ENCODE measurements around the gene SLC38A8. TPM values are rescaled to one million over a fixed set of nuclear protein-coding genes. Genes with fewer than 3 reads are reported as not detected.

Gene SLC38A8
- not detected in 2 replicates for total RNA-seq (ENCODE audit: low replicate concordance)
- long read RNA-seq = 0 reads

GRCh38 chr16:84042308-84042878, at the start of gene SLC38A8:
Gene SLC38A8 (minus strand): TSS chr16:84042795. CDS start chr16:84042157, 638 bp downstream.
- H3K4me1 Mint-ChIP-seq (ENCODE audit: unreplicated experiment) = peaks cover 28% of the 10 kb centered on the region

GRCh38 chr16:84091460-84091859, 48.9 kb upstream of the SLC38A8 start:
- Mint-ChIP-seq H3K4me3 (no peak overlapping the region), H3K36me3 (peaks cover 8% of the 10 kb centered on the region), H3K27ac (no peak overlapping the region), H3K27me3 (no peaks in the 10 kb centered on the region), H3K4me1 (ENCODE audit: unreplicated experiment) (no peaks in the 10 kb centered on the region), H3K9me3 (no peaks in the 10 kb centered on the region)
- no peak for TF ChIP-seq CTCF (conservative IDR thresholded peaks at IDR 0.05)
- DNase-seq (ENCODE audit: extremely low spot score, unreplicated experiment) = peak; percentile 39

More at GRCh38 chr16:84042308-84042878, at the start of gene SLC38A8:
- Mint-ChIP-seq H3K27ac (peak within 1 kb of the TSS; percentile 40), H3K27me3 (peaks cover 18% of the 10 kb centered on the region), H3K4me3 (no peak within 1 kb of the TSS), H3K36me3 (no peaks in the 10 kb centered on the region), H3K9me3 (no peaks in the 10 kb centered on the region)
- TF ChIP-seq CTCF (conservative IDR thresholded peaks at IDR 0.05) = no peak
- no peak for DNase-seq (ENCODE audit: extremely low spot score, unreplicated experiment)

GRCh38 chr16:84090211-84090610, 47.6 kb upstream of the SLC38A8 start:
- Mint-ChIP-seq H3K36me3 (peaks cover 11% of the 10 kb centered on the region), H3K9me3 (no peaks in the 10 kb centered on the region)
- no peak for TF ChIP-seq CTCF (conservative IDR thresholded peaks at IDR 0.05)

GRCh38 chr16:84088695-84089395, 46.2 kb upstream of the SLC38A8 start:
- Mint-ChIP-seq H3K9me3 (no peaks in the 10 kb centered on the region), H3K27ac (no peak overlapping the region), H3K36me3 (peaks cover 11% of the 10 kb centered on the region), H3K27me3 (no peaks in the 10 kb centered on the region), H3K4me1 (ENCODE audit: unreplicated experiment) (no peaks in the 10 kb centered on the region), H3K4me3 (no peak overlapping the region)
- TF ChIP-seq CTCF (conservative IDR thresholded peaks at IDR 0.05) = no peak
- no peak for DNase-seq (ENCODE audit: extremely low spot score, unreplicated experiment)

More at GRCh38 chr16:84090211-84090610, 47.6 kb upstream of the SLC38A8 start:
- Mint-ChIP-seq H3K4me1 (ENCODE audit: unreplicated experiment) (no peaks in the 10 kb centered on the region), H3K4me3 (no peak overlapping the region), H3K27me3 (no peaks in the 10 kb centered on the region), H3K27ac (no peak overlapping the region)
- no peak for DNase-seq (ENCODE audit: extremely low spot score, unreplicated experiment)

- Mint-ChIP-seq H3K4me3 (no peak overlapping the region), H3K9me3 (no peaks in the 10 kb centered on the region), H3K4me1 (ENCODE audit: unreplicated experiment) (no peaks in the 10 kb centered on the region), H3K27me3 (no peaks in the 10 kb centered on the region), H3K27ac (peak overlapping the region; percentile 1), H3K36me3 (peaks cover 11% of the 10 kb centered on the region)
- no peak for TF ChIP-seq CTCF (conservative IDR thresholded peaks at IDR 0.05)
- no peak for DNase-seq (ENCODE audit: extremely low spot score, unreplicated experiment)
Measured at GRCh38 chr16:84087466-84088151, 45.0 kb upstream of the SLC38A8 start.
